AG09309 (cell line): Measurements from ENCODE around the gene BTBD1.
A peak's percentile ranks its signal among the peaks of the same experiment; 100 is the strongest.
"Not testable (repeated sequence)": the region's sequence is repeated elsewhere in the genome, so short reads cannot be mapped to it uniquely, and the experiment has no call there.

Experiments used
- DNase-seq: peaks from one replicate; pipeline ENCODE4 v3.0.0-alpha.2; 2010; ENCODE audit warnings: low read depth
- H3K4me3 ChIP-seq: 2 replicates; pipeline ENCODE4 v1.5.1; 2011; ENCODE audit warnings: mild to moderate bottlenecking, low read depth, low read length, moderate library complexity; ENCODE audit not compliant: control insufficient read depth
- CTCF ChIP-seq: IDR thresholded peaks from 2 replicates; pipeline ENCODE4 v1.5.1; 2011; ENCODE audit warnings: mild to moderate bottlenecking, low read depth, low read length, inconsistent platforms; ENCODE audit not compliant: insufficient read depth, control insufficient read depth; ENCODE audit errors: missing control alignments

Gene BTBD1

GRCh38 chr15:83011271-83012075 lies 55.6 kb downstream of the BTBD1 start, which contains the start of gene C15orf40:
Gene C15orf40, minus strand, starts transcription at chr15:83011639. Its CDS starts 32 bp downstream, at chr15:83011607.
- TF ChIP-seq CTCF, result peak; percentile 68

GRCh38 chr15:83010709-83011270 lies 56.3 kb downstream of the BTBD1 start:
- peak; percentile 46 for DNase-seq
- H3K4me3 ChIP-seq, result peak overlapping the region; percentile 83
- TF ChIP-seq CTCF, result peak; percentile 91

More at GRCh38 chr15:83011271-83012075, 55.6 kb downstream of the BTBD1 start, which contains the start of gene C15orf40:
- H3K4me3 ChIP-seq, result peak within 1 kb of the TSS; percentile 83
- DNase-seq, result peak; percentile 44

- not testable (repeated sequence) for DNase-seq, H3K4me3 ChIP-seq
Observed at GRCh38 chr15:83000672-83001031, 66.4 kb downstream of the BTBD1 start.

- no peak for DNase-seq
Observed at GRCh38 chr15:82999905-83000671, 67.0 kb downstream of the BTBD1 start.

GRCh38 chr15:82999426-82999825 lies 67.6 kb downstream of the BTBD1 start:
- no peak for TF ChIP-seq CTCF
- H3K4me3 ChIP-seq, result no peak overlapping the region
- DNase-seq, result no peak

More at GRCh38 chr15:82999905-83000671, 67.0 kb downstream of the BTBD1 start:
- peak overlapping the region; percentile 22 for H3K4me3 ChIP-seq
- peak; percentile 64 for TF ChIP-seq CTCF

GRCh38 chr15:82995938-82996337 lies 71.1 kb downstream of the BTBD1 start:
- no peak for TF ChIP-seq CTCF
- H3K4me3 ChIP-seq, result no peak overlapping the region
- DNase-seq, result no peak
